ENCODE measurements around the gene SUPT4H1. TPM values are rescaled to one million over a fixed set of nuclear protein-coding genes. Genes with fewer than 3 reads are reported as not detected.
A peak's percentile ranks its signal among the peaks of the same experiment; 100 is the strongest.

The SUPT4H1 gene
- total and polyA plus RNA-seq, 2 experiments from 2014 or later: 82.2 to 83.7 TPM

DNA sequence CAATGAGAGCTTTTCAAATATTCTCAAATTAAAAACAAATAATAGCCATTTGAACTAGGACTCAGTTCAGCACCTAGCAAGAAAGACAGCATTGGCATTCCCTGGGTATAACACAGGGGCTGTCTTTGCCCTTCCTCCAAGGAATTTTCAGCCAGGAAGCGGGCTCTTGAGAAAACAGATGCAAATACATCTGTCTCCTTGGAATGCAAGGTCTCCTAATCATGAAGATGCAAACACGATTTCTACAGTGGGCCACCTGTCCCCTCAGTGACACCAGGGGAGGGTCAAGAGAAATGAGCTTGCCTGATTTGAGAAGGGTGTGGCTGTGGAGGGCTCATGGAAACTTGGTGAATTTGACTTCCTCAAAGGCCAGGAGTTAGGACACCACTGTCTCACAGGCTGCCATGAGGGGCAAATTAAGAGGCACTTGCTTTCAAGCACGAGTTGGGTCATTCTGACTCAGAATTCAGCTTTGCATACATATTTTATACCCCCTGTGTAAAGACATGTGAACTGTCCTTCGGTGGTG, 24.5 kb upstream of the SUPT4H1 start:
- H3K27me3 Mint-ChIP-seq (ENCODE audit: insufficient read depth, low read depth, poor library complexity): peaks cover 11% of the 10 kb centered on the region
- Histone ChIP-seq H2AFZ (no peak overlapping the region), H3F3A (replicated peaks; ENCODE audit: low read depth) (no peaks in the 10 kb centered on the region), H3K36me3 (ENCODE audit: insufficient read depth) (no peaks in the 10 kb centered on the region), H3K27me3 (ENCODE audit: insufficient read depth) (no peaks in the 10 kb centered on the region), H3K79me2 (replicated peaks; ENCODE audit: insufficient read depth) (no peaks in the 10 kb centered on the region), H3K4me3 (no peak overlapping the region), H3K4me2 (0 out of 2 replicates have a peak overlapping the region, but pooled peaks have one; percentile 3), H3K4me1 (ENCODE audit: insufficient read depth) (peaks cover 21% of the 10 kb centered on the region), H3K9me2 (ENCODE audit: insufficient read depth) (no peaks in the 10 kb centered on the region), H4K20me1 (replicated peaks; ENCODE audit: insufficient read depth) (no peaks in the 10 kb centered on the region), H3K27ac (ENCODE audit: low read depth) (no peak overlapping the region)
- H3K9me3 Mint-ChIP-seq: no peaks in the 10 kb centered on the region
- ATAC-seq (peak; percentile 57), DNase-seq (ENCODE audit: low spot score) (peak; percentile 68)
- H3K4me3 Mint-ChIP-seq: peak overlapping the region; percentile 14; the same call in 1 of the 3 replicates
- TF ChIP-seq, protein P1, sequence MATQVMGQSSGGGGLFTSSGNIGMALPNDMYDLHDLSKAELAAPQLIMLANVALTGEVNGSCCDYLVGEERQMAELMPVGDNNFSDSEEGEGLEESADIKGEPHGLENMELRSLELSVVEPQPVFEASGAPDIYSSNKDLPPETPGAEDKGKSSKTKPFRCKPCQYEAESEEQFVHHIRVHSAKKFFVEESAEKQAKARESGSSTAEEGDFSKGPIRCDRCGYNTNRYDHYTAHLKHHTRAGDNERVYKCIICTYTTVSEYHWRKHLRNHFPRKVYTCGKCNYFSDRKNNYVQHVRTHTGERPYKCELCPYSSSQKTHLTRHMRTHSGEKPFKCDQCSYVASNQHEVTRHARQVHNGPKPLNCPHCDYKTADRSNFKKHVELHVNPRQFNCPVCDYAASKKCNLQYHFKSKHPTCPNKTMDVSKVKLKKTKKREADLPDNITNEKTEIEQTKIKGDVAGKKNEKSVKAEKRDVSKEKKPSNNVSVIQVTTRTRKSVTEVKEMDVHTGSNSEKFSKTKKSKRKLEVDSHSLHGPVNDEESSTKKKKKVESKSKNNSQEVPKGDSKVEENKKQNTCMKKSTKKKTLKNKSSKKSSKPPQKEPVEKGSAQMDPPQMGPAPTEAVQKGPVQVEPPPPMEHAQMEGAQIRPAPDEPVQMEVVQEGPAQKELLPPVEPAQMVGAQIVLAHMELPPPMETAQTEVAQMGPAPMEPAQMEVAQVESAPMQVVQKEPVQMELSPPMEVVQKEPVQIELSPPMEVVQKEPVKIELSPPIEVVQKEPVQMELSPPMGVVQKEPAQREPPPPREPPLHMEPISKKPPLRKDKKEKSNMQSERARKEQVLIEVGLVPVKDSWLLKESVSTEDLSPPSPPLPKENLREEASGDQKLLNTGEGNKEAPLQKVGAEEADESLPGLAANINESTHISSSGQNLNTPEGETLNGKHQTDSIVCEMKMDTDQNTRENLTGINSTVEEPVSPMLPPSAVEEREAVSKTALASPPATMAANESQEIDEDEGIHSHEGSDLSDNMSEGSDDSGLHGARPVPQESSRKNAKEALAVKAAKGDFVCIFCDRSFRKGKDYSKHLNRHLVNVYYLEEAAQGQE (IDR thresholded peaks at IDR 0.05; ENCODE audit: unreplicated experiment): no peak
- TF ChIP-seq STAT1 (IDR thresholded peaks at IDR 0.05; ENCODE audit: unreplicated experiment): no peak
- TF ChIP-seq POLR2AphosphoS5 (IDR thresholded peaks at IDR 0.05; ENCODE audit: low read depth): no peak
- no peak for TF ChIP-seq CREB1 (CRISPR knock-in tag; IDR thresholded peaks at IDR 0.05; ENCODE audit: low read depth)
- TF ChIP-seq ZNF331 (CRISPR knock-in tag; IDR thresholded peaks at IDR 0.05; ENCODE audit: low read depth): no peak
- no peak for TF ChIP-seq EZH2 (IDR thresholded peaks at IDR 0.05; ENCODE audit: low read depth, unreplicated experiment)
- TF ChIP-seq ZNF114 (CRISPR knock-in tag; IDR thresholded peaks at IDR 0.05): no peak
- no peaks in the 10 kb centered on the region for H3K36me3 Mint-ChIP-seq (ENCODE audit: low read depth)
- H3K27ac Mint-ChIP-seq: no peak overlapping the region
- peaks cover 35% of the 10 kb centered on the region for H3K4me1 Mint-ChIP-seq

DNA sequence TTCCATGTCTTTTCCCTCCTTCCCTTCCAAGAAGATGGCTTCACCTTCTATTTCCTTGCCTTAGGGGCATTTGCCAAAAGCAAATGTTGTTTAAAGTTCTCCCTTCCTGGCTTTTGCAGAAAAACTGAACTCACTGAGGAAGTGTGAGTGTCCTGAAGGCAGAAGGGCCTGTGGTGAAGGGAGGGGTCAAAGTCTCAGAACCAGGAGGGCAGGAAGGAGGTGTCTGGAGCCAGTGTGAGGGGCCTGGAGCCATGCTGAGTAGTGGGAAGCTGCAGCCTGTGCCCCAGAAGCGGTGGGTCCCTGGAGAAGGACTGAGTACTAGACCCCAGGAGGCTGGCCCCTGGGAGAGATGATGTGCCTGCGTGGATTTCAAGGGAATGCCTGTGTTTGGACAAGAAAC, 23.8 kb upstream of the SUPT4H1 start:
- H4K20me1 ChIP-seq (replicated peaks; ENCODE audit: insufficient read depth): no peaks in the 10 kb centered on the region
- Mint-ChIP-seq H3K4me3 (peak overlapping the region; percentile 2; the same call in 1 of the 3 replicates), H3K4me1 (peaks cover 35% of the 10 kb centered on the region), H3K9me3 (no peaks in the 10 kb centered on the region), H3K27ac (no peak overlapping the region), H3K36me3 (ENCODE audit: low read depth) (no peaks in the 10 kb centered on the region), H3K27me3 (ENCODE audit: insufficient read depth, low read depth, poor library complexity) (peaks cover 16% of the 10 kb centered on the region)
- no peak overlapping the region for H3K27ac ChIP-seq (ENCODE audit: low read depth)
- H2AFZ ChIP-seq: no peak overlapping the region
- H3K4me2 ChIP-seq: no peak overlapping the region; the same call in 1 of the 2 replicates
- DNase-seq (ENCODE audit: low spot score) (peak; percentile 20), ATAC-seq (peak; percentile 60)
- H3F3A ChIP-seq (replicated peaks; ENCODE audit: low read depth): no peaks in the 10 kb centered on the region
- no peaks in the 10 kb centered on the region for H3K27me3 ChIP-seq (ENCODE audit: insufficient read depth)
- no peaks in the 10 kb centered on the region for H3K79me2 ChIP-seq (replicated peaks; ENCODE audit: insufficient read depth)
- no peaks in the 10 kb centered on the region for H3K9me2 ChIP-seq (ENCODE audit: insufficient read depth)
- peaks cover 21% of the 10 kb centered on the region for H3K4me1 ChIP-seq (ENCODE audit: insufficient read depth)
- no peak overlapping the region for H3K4me3 ChIP-seq
- no peaks in the 10 kb centered on the region for H3K36me3 ChIP-seq (ENCODE audit: insufficient read depth)
- TF ChIP-seq, protein P2, sequence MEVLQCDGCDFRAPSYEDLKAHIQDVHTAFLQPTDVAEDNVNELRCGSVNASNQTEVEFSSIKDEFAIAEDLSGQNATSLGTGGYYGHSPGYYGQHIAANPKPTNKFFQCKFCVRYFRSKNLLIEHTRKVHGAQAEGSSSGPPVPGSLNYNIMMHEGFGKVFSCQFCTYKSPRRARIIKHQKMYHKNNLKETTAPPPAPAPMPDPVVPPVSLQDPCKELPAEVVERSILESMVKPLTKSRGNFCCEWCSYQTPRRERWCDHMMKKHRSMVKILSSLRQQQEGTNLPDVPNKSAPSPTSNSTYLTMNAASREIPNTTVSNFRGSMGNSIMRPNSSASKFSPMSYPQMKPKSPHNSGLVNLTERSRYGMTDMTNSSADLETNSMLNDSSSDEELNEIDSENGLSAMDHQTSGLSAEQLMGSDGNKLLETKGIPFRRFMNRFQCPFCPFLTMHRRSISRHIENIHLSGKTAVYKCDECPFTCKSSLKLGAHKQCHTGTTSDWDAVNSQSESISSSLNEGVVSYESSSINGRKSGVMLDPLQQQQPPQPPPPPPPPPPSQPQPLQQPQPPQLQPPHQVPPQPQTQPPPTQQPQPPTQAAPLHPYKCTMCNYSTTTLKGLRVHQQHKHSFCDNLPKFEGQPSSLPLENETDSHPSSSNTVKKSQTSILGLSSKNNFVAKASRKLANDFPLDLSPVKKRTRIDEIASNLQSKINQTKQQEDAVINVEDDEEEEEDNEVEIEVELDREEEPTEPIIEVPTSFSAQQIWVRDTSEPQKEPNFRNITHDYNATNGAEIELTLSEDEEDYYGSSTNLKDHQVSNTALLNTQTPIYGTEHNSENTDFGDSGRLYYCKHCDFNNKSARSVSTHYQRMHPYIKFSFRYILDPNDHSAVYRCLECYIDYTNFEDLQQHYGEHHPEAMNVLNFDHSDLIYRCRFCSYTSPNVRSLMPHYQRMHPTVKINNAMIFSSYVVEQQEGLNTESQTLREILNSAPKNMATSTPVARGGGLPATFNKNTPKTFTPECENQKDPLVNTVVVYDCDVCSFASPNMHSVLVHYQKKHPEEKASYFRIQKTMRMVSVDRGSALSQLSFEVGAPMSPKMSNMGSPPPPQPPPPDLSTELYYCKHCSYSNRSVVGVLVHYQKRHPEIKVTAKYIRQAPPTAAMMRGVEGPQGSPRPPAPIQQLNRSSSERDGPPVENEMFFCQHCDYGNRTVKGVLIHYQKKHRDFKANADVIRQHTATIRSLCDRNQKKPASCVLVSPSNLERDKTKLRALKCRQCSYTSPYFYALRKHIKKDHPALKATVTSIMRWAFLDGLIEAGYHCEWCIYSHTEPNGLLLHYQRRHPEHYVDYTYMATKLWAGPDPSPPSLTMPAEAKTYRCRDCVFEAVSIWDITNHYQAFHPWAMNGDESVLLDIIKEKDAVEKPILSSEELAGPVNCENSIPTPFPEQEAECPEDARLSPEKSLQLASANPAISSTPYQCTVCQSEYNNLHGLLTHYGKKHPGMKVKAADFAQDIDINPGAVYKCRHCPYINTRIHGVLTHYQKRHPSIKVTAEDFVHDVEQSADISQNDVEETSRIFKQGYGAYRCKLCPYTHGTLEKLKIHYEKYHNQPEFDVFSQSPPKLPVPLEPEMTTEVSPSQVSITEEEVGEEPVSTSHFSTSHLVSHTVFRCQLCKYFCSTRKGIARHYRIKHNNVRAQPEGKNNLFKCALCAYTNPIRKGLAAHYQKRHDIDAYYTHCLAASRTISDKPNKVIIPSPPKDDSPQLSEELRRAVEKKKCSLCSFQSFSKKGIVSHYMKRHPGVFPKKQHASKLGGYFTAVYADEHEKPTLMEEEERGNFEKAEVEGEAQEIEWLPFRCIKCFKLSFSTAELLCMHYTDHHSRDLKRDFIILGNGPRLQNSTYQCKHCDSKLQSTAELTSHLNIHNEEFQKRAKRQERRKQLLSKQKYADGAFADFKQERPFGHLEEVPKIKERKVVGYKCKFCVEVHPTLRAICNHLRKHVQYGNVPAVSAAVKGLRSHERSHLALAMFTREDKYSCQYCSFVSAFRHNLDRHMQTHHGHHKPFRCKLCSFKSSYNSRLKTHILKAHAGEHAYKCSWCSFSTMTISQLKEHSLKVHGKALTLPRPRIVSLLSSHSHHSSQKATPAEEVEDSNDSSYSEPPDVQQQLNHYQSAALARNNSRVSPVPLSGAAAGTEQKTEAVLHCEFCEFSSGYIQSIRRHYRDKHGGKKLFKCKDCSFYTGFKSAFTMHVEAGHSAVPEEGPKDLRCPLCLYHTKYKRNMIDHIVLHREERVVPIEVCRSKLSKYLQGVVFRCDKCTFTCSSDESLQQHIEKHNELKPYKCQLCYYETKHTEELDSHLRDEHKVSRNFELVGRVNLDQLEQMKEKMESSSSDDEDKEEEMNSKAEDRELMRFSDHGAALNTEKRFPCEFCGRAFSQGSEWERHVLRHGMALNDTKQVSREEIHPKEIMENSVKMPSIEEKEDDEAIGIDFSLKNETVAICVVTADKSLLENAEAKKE (CRISPR knock-in tag; IDR thresholded peaks at IDR 0.05): no peak
- TF ChIP-seq CREB1 (CRISPR knock-in tag; IDR thresholded peaks at IDR 0.05; ENCODE audit: low read depth) (no peak), NANOG (IDR thresholded peaks at IDR 0.05; ENCODE audit: borderline replicate concordance) (no peak), EZH2phosphoT487 (IDR thresholded peaks at IDR 0.05; ENCODE audit: unreplicated experiment) (no peak), STAT1 (IDR thresholded peaks at IDR 0.05; ENCODE audit: unreplicated experiment) (no peak), ZNF331 (CRISPR knock-in tag; IDR thresholded peaks at IDR 0.05; ENCODE audit: low read depth) (no peak), POLR2AphosphoS5 (IDR thresholded peaks at IDR 0.05; ENCODE audit: low read depth) (no peak)
- TF ChIP-seq, protein P3, sequence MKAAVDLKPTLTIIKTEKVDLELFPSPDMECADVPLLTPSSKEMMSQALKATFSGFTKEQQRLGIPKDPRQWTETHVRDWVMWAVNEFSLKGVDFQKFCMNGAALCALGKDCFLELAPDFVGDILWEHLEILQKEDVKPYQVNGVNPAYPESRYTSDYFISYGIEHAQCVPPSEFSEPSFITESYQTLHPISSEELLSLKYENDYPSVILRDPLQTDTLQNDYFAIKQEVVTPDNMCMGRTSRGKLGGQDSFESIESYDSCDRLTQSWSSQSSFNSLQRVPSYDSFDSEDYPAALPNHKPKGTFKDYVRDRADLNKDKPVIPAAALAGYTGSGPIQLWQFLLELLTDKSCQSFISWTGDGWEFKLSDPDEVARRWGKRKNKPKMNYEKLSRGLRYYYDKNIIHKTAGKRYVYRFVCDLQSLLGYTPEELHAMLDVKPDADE (IDR thresholded peaks at IDR 0.05): no peak
